C1 segment of cervical spinal cord (tissue), 14 donors: Measurements from ENCODE around the gene TNFSF18.

Source experiments
- DNase-seq, 14 donors: peaks; one replicate each; lab custom pipeline; 2025; lab: John Stamatoyannopoulos, UW

The TNFSF18 gene

GRCh38 chr1:173039626-173040025 is 11.1 kb downstream of the TNFSF18 start:
- no peak for DNase-seq

GRCh38 chr1:173038875-173039554 is 11.7 kb downstream of the TNFSF18 start:
- no peak for DNase-seq

GRCh38 chr1:173024543-173024942 is 26.2 kb downstream of the TNFSF18 start:
- DNase-seq, result no peak

- DNase-seq, result no peak
These were observed 27.4 kb downstream of the TNFSF18 start for GRCh38 chr1:173023343-173023742.

- DNase-seq, result no peak
These were observed 30.5 kb downstream of the TNFSF18 start for GRCh38 chr1:173020138-173020750.

GRCh38 chr1:173017792-173018191 is 32.9 kb downstream of the TNFSF18 start:
- no peak for DNase-seq

- no peak for DNase-seq
These were observed 34.3 kb downstream of the TNFSF18 start for GRCh38 chr1:173016419-173016818.

GRCh38 chr1:173015629-173016028 is 35.1 kb downstream of the TNFSF18 start:
- DNase-seq, result no peak

GRCh38 chr1:173014160-173014559 is 36.6 kb downstream of the TNFSF18 start:
- no peak for DNase-seq

GRCh38 chr1:173012126-173012525 is 38.6 kb downstream of the TNFSF18 start:
- no peak for DNase-seq

- no peak for DNase-seq
These were observed 41.1 kb downstream of the TNFSF18 start for GRCh38 chr1:173009597-173009996.

GRCh38 chr1:173005196-173005864 is 45.4 kb downstream of the TNFSF18 start:
- DNase-seq, result no peak

- no peak for DNase-seq
These were observed 47.6 kb downstream of the TNFSF18 start for GRCh38 chr1:173002891-173003838.

- DNase-seq, result no peak
These were observed 51.4 kb downstream of the TNFSF18 start for GRCh38 chr1:172999349-172999748.

- DNase-seq, result no peak
These were observed 52.8 kb downstream of the TNFSF18 start for GRCh38 chr1:172997941-172998361.

GRCh38 chr1:172993640-172994039 is 57.1 kb downstream of the TNFSF18 start:
- no peak for DNase-seq

- no peak for DNase-seq
These were observed 58.9 kb downstream of the TNFSF18 start for GRCh38 chr1:172991674-172992400.

GRCh38 chr1:172990598-172991215 is 60.0 kb downstream of the TNFSF18 start:
- DNase-seq, result no peak
